ENCODE results near the gene MPDZ. TPM values are rescaled to one million over a fixed set of nuclear protein-coding genes. Genes with fewer than 3 reads are reported as not detected.

The MPDZ gene
- total RNA-seq, 1 experiment from 2014 or later, result 16.6 TPM

DNA sequence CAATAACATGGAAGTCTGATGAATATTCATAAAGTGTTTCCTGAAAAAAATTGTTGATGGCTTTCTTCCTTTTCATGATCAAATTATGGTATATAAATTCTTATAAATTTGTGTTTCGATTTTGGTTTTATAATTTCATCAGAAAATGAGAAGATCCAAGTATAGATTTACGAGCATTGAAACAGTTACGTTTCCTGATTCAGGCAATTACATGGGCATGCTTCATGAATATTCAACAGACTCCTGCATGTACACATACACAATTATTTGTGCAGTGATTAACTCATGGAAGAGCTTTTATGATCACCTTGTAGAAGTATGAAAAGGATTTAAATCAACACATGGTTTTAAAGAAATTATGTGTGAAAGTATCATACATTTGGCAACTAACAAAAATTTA, 136.7 kb downstream of the MPDZ start:
- DNase-seq (ENCODE audit: low read depth, low spot score) (no peak), ATAC-seq (no peak)
- intact Hi-C loops (cut with micrococcal nuclease; ENCODE audit: unreplicated experiment) (no loop called here), in situ Hi-C loops (cut with HindIII; ENCODE audit: low pct_unique_long_range_greater_than_20kb, low sequenced_read_pairs) (no loop called here)
- POLR2A ChIA-PET, result no interaction called here
- TF ChIP-seq SIN3A (IDR thresholded peaks at IDR 0.05; ENCODE audit: borderline replicate concordance, insufficient read depth, low read depth, low read length) (no peak), TCF7L2 (IDR thresholded peaks at IDR 0.05; ENCODE audit: low read depth, low read length) (no peak), POLR2AphosphoS5 (IDR thresholded peaks at IDR 0.05; ENCODE audit: low read depth, low read length) (no peak)
- TF ChIP-seq, protein P1, sequence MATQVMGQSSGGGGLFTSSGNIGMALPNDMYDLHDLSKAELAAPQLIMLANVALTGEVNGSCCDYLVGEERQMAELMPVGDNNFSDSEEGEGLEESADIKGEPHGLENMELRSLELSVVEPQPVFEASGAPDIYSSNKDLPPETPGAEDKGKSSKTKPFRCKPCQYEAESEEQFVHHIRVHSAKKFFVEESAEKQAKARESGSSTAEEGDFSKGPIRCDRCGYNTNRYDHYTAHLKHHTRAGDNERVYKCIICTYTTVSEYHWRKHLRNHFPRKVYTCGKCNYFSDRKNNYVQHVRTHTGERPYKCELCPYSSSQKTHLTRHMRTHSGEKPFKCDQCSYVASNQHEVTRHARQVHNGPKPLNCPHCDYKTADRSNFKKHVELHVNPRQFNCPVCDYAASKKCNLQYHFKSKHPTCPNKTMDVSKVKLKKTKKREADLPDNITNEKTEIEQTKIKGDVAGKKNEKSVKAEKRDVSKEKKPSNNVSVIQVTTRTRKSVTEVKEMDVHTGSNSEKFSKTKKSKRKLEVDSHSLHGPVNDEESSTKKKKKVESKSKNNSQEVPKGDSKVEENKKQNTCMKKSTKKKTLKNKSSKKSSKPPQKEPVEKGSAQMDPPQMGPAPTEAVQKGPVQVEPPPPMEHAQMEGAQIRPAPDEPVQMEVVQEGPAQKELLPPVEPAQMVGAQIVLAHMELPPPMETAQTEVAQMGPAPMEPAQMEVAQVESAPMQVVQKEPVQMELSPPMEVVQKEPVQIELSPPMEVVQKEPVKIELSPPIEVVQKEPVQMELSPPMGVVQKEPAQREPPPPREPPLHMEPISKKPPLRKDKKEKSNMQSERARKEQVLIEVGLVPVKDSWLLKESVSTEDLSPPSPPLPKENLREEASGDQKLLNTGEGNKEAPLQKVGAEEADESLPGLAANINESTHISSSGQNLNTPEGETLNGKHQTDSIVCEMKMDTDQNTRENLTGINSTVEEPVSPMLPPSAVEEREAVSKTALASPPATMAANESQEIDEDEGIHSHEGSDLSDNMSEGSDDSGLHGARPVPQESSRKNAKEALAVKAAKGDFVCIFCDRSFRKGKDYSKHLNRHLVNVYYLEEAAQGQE (IDR thresholded peaks at IDR 0.05; ENCODE audit: insufficient read depth in 1 of 2, low read depth in 2 of 2, low read length in 1 of 2), result no peak
- TF ChIP-seq, protein P2, sequence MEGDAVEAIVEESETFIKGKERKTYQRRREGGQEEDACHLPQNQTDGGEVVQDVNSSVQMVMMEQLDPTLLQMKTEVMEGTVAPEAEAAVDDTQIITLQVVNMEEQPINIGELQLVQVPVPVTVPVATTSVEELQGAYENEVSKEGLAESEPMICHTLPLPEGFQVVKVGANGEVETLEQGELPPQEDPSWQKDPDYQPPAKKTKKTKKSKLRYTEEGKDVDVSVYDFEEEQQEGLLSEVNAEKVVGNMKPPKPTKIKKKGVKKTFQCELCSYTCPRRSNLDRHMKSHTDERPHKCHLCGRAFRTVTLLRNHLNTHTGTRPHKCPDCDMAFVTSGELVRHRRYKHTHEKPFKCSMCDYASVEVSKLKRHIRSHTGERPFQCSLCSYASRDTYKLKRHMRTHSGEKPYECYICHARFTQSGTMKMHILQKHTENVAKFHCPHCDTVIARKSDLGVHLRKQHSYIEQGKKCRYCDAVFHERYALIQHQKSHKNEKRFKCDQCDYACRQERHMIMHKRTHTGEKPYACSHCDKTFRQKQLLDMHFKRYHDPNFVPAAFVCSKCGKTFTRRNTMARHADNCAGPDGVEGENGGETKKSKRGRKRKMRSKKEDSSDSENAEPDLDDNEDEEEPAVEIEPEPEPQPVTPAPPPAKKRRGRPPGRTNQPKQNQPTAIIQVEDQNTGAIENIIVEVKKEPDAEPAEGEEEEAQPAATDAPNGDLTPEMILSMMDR (IDR thresholded peaks at IDR 0.05), result no peak
- Histone ChIP-seq H3K27me3 (ENCODE audit: control insufficient read depth, insufficient read depth, low read length) (no peaks in the 10 kb centered on the region), H3K4me3 (ENCODE audit: low read depth in 2 of 2, low read length in 2 of 2) (no peak overlapping the region), H3K4me1 (ENCODE audit: control insufficient read depth, insufficient read depth, low read length) (no peaks in the 10 kb centered on the region), H3K9me3 (ENCODE audit: control insufficient read depth, insufficient read depth, low read depth, low read length) (no peaks in the 10 kb centered on the region), H3K27ac (ENCODE audit: low read length) (no peak overlapping the region), H3K36me3 (ENCODE audit: control insufficient read depth, insufficient read depth, low read length) (no peaks in the 10 kb centered on the region)
- BruUV-seq (replicated peaks), result no TSS peak
- CTCF ChIA-PET, result no interaction called here

DNA sequence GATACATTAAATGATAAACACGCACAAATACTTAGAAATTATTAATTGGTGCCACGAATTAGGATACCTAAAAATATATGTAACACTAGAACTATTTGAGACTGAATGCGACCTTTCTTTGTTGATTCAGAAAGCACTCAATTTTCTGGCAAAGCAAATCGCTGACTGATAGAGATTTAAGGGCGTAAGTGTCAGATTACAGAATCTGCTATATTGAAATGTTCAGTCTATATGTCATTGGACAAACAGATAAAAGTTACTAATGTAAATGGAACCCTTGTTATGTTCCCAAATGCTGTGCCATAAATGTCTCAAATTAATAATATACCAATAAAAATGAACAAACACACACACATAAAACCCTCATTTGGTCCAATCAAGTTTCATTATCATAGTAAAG, 137.9 kb downstream of the MPDZ start:
- POLR2A ChIA-PET, result no interaction called here
- DNase-seq (ENCODE audit: low read depth, low spot score), result no peak

More for the DNA sequence above, 137.9 kb downstream of the MPDZ start:
- Histone ChIP-seq H3K27ac (ENCODE audit: low read length) (no peak overlapping the region), H3K4me3 (ENCODE audit: low read depth in 2 of 2, low read length in 2 of 2) (no peak overlapping the region), H3K27me3 (ENCODE audit: control insufficient read depth, insufficient read depth, low read length) (no peaks in the 10 kb centered on the region), H3K9me3 (ENCODE audit: control insufficient read depth, insufficient read depth, low read depth, low read length) (no peaks in the 10 kb centered on the region), H3K4me1 (ENCODE audit: control insufficient read depth, insufficient read depth, low read length) (no peaks in the 10 kb centered on the region), H3K36me3 (ENCODE audit: control insufficient read depth, insufficient read depth, low read length) (no peaks in the 10 kb centered on the region)
- no TSS peak for BruUV-seq (replicated peaks)
- in situ Hi-C loops (cut with HindIII; ENCODE audit: low pct_unique_long_range_greater_than_20kb, low sequenced_read_pairs) (no loop called here), intact Hi-C loops (cut with micrococcal nuclease; ENCODE audit: unreplicated experiment) (no loop called here)
- CTCF ChIA-PET, result no interaction called here
- TF ChIP-seq, protein P2 (IDR thresholded peaks at IDR 0.05), result no peak
- TF ChIP-seq POLR2AphosphoS5 (IDR thresholded peaks at IDR 0.05; ENCODE audit: low read depth, low read length), result no peak
- ATAC-seq, result no peak
